ENCODE measurements around the gene OPA1.

DNA sequence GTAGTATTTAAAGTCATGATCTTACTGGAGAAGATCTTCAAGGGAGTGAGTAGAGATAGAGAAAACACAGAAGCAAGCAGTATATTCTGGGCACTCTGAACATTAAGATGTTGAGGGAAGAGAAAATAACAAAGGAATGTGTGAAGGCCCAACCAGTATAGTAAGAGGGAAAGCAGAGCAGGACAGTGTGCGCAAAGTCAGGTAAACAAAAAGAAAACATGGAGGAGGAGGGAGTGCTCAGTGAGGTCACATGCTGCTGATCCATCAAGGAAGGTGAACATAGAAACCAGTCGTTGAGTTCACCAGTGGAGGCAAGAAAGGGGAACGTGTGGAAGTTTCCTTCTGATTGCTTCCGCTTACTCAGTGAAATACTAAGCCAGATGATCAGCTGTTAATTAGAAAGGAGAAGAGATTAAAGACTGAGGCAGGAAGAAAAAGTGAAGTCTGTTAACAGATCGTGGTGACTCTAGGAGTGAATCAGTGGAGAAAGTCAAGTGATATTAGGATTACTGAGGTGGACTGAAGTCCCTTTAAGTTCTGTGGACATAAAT is 47.2 kb downstream of the OPA1 start:
- TF ChIP-seq, protein P1, sequence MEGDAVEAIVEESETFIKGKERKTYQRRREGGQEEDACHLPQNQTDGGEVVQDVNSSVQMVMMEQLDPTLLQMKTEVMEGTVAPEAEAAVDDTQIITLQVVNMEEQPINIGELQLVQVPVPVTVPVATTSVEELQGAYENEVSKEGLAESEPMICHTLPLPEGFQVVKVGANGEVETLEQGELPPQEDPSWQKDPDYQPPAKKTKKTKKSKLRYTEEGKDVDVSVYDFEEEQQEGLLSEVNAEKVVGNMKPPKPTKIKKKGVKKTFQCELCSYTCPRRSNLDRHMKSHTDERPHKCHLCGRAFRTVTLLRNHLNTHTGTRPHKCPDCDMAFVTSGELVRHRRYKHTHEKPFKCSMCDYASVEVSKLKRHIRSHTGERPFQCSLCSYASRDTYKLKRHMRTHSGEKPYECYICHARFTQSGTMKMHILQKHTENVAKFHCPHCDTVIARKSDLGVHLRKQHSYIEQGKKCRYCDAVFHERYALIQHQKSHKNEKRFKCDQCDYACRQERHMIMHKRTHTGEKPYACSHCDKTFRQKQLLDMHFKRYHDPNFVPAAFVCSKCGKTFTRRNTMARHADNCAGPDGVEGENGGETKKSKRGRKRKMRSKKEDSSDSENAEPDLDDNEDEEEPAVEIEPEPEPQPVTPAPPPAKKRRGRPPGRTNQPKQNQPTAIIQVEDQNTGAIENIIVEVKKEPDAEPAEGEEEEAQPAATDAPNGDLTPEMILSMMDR (conservative IDR thresholded peaks at IDR 0.05; ENCODE audit: low read length) = no peak
- no peak for TF ChIP-seq EZH2phosphoT487 (IDR thresholded peaks at IDR 0.05; ENCODE audit: borderline replicate concordance, low read depth, low read length)
